H1 (cell line): ENCODE results near the gene RYR3. TPM values are rescaled to one million over a fixed set of nuclear protein-coding genes. Genes with fewer than 3 reads are reported as not detected.

Source experiments
- CHD7 ChIP-seq: fragments of 300-600 bp; sonication (generic); IDR thresholded peaks from 2 replicates; pipeline ENCODE4 v1.7.1; 2012; ENCODE audit warnings: low read length, moderate library complexity, mild to moderate bottlenecking, inconsistent platforms; ENCODE audit not compliant: insufficient replicate concordance
- polyA plus RNA-seq, 7 experiments: library from polyadenylated mRNA; depleted of rRNA in 3 of 7; stranded (reverse) in 5 of 7; unstranded in 2 of 7; fragments of >200 nt in 5 of 7; fragments of 200-250 nt in 2 of 7; gene quantifications; 1 replicate in 5 of 7; 2 replicates in 1 of 7; 4 replicates in 1 of 7; pipeline versions ENCODE4 v1.2.1 to v1.2.3, GENCODE V29; 2011 to 2013; ENCODE audit warnings: missing spikeins in 2 of 7, mixed read lengths in 2 of 7
- total RNA-seq: library from RNA; stranded (reverse); fragmentation: NEBNext Ultra II Directional; extraction: Animal tissue kit (Norgen Biotek cat#: 25700); gene quantifications from 2 replicates; pipeline ENCODE4 v1.2.1, GENCODE V29; 2021

Gene RYR3
- total and polyA plus RNA-seq, 2 of the 8 experiments (the other 6 are each of a cell fraction or from before 2014, with no cell fraction given) = 0.33 to 3.4 TPM

- TF ChIP-seq CHD7 = no peak
Measured at GRCh38 chr15:33395321-33395720, 84.6 kb downstream of the RYR3 start (continued).
